IPS DF 6.9 (cell line): Measurements from ENCODE around the gene IGFALS.

ENCODE experiments used
- DNase-seq: peaks from one replicate; pipeline ENCODE4 v3.0.0-alpha.2; 2013; ENCODE audit warnings: low read depth, low spot score
- H3K27ac ChIP-seq: one replicate; pipeline ENCODE4 v1.5.1; 2013; ENCODE audit warnings: low read length, control low read depth
- H3K27me3 ChIP-seq: 2 replicates; pipeline ENCODE4 v1.6.1; 2013; ENCODE audit warnings: mild to moderate bottlenecking, low read length; ENCODE audit not compliant: control insufficient read depth, insufficient read depth
- H3K36me3 ChIP-seq: 2 replicates; pipeline ENCODE4 v1.6.1; 2013; ENCODE audit warnings: low read length; ENCODE audit not compliant: control insufficient read depth, insufficient read depth
- H3K4me1 ChIP-seq: 2 replicates; pipeline ENCODE4 v1.6.1; 2013; ENCODE audit warnings: low read length; ENCODE audit not compliant: control insufficient read depth, insufficient read depth
- H3K4me3 ChIP-seq: 2 replicates; pipeline ENCODE4 v1.5.1; 2013; ENCODE audit warnings: mild to moderate bottlenecking, low read length
- H3K9me3 ChIP-seq: 2 replicates; pipeline ENCODE4 v1.6.1; 2013; ENCODE audit warnings: low read length, inconsistent platforms; ENCODE audit not compliant: control insufficient read depth, insufficient read depth
- WGBS: extraction: QIAGEN DNeasy Blood & Tissue Kit; methylation state at CpG from one replicate; pipeline ENCODE4 v1.1.7; 2013; ENCODE audit warnings: mixed read lengths, missing lambda C conversion rate; ENCODE audit not compliant: insufficient read length, insufficient coverage; 5-methylcytosine and 5-hydroxymethylcytosine counted together

The IGFALS gene

DNA sequence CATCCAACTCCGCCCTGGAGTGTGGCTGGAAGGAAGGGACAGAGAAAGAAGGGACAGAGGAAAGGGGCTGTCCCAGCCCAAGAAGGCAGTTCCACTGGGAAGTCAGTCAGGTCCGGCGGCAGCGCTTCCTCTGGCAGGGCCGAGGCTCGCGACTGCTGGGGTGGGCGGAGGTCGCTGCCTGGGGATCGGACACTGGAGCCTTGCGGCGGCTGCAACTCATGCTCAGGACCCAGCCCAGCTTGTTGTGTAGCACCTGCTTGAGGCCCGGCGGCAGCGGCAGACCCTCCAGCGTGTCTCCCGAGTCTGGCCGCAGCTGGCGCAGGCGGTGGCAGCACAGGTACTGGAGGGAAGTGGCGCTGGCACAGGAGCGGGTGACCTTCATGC is 16.5 kb downstream of the IGFALS start:
- H3K27ac ChIP-seq, result no peak overlapping the region
- H3K9me3 ChIP-seq, result no peaks in the 10 kb centered on the region
- no peak for DNase-seq
- H3K27me3 ChIP-seq, result no peaks in the 10 kb centered on the region
- peaks cover 2% of the 10 kb centered on the region; the same call in 1 of the 2 replicates for H3K4me1 ChIP-seq
- no CpG with 5 or more reads among the region's 22 CpGs for WGBS
- H3K36me3 ChIP-seq, result peaks cover 27% of the 10 kb centered on the region
- no peak overlapping the region for H3K4me3 ChIP-seq

DNA sequence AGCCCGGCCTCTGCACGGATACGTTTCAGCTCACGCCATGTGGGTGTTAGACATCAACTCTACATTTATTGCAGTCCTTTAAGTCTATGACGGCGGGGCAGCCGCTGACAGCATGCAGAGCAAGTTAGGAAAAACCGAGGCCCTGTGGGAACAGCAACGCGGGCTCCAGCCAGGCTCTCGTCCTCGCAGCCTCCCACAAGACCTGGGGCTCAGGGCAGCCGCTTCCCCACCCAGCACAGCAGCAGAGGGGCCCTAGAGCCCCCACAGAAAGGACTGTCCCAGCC is 16.9 kb downstream of the IGFALS start:
- no CpG with 5 or more reads among the region's 13 CpGs for WGBS
- no peak for DNase-seq
- Histone ChIP-seq H3K4me1 (peaks cover 2% of the 10 kb centered on the region; the same call in 1 of the 2 replicates), H3K9me3 (no peaks in the 10 kb centered on the region), H3K36me3 (peaks cover 27% of the 10 kb centered on the region), H3K27me3 (no peaks in the 10 kb centered on the region), H3K27ac (no peak overlapping the region), H3K4me3 (no peak overlapping the region)

DNA sequence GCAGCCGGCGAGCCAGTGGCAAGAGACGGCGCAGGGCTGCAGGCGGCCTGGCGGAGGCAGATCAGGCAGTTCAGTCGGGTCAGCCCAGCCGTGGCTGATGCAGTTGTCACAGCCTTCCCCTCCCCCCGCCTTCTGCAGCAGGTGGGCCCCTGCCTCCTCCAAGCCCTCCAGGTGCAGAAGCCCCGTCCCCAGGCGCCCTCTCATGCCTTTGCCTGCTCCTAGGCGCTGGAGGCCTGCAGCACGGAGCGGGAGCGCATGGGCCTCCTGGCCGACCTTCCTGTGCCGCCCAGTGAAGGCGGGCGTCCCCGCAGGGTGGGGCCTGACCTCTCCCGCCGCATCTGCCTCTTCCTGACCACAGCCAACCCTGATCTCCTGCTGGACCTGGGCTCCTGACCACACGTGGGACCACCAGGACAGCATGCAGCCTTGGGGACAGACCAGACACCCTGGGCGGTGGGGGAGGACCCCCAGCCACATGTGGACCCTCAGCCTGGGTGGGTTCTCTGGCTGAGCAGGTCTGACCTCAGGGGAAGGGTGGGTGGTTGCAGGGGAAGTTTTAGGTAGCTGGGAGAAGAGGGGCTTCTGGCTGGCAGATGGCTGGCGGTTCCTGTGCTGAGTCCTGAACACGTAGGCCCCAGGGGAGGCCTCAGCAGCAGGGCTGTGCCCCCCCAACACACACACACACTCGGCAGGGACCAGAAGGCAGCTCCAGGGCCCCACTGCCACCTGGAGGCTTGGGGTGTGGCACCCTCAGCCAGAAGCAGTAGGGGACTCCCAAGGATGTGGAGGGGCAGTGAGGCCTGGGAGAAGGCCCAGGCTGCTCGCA is 17.4 kb downstream of the IGFALS start:
- H3K9me3 ChIP-seq, result no peaks in the 10 kb centered on the region
- WGBS, result no CpG with 5 or more reads among the region's 28 CpGs
- H3K36me3 ChIP-seq, result peaks cover 27% of the 10 kb centered on the region
- no peak overlapping the region for H3K4me3 ChIP-seq
- H3K4me1 ChIP-seq, result peaks cover 2% of the 10 kb centered on the region; the same call in 1 of the 2 replicates
- H3K27me3 ChIP-seq, result no peaks in the 10 kb centered on the region
- DNase-seq, result no peak
- H3K27ac ChIP-seq, result no peak overlapping the region

DNA sequence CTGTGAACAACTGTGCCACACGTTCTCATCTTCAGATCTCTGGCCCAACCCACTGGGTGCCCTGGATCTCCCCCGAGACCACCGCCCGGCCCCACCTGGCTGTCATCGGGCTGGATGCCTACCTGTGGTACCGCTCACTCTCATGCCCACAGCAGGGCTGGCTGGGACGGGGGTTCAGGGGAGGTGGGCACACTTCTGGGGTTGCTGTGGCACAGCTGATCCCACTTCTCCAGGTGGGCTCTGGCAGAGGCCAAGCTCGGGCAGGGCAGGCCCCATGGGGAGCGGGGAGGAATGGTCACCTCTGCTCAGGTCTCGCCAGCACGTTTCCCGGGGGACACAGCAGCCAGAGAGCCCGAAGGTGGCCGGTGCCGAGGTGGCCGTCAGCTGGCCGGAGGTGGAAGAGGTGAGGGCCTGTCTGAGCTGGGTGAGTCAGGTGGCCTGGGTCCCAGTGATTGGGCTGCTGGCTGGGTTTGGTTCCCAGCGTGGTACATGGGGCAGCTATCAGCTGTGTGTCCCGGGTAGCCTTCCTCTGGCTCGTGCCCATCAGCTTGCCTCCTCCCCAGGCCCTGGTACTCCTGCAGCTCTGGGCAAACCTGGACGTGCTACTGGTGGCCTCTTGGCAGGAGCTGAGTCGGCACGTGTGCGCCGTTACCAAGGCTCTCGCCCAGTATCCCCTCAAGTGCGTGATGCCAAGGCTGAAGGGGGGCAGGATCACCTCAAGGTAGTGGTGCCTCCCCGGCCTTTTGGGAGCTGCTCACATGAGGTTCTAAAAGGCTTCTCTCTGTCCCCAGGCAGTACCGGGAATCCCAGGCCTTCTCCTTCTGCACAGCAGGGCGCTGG is 18.3 kb downstream of the IGFALS start:
- H3K4me3 ChIP-seq, result no peak overlapping the region
- H3K27me3 ChIP-seq, result no peaks in the 10 kb centered on the region
- no CpG with 5 or more reads among the region's 30 CpGs for WGBS
- peaks cover 2% of the 10 kb centered on the region; the same call in 1 of the 2 replicates for H3K4me1 ChIP-seq
- H3K9me3 ChIP-seq, result no peaks in the 10 kb centered on the region
- no peak overlapping the region for H3K27ac ChIP-seq
- H3K36me3 ChIP-seq, result peaks cover 27% of the 10 kb centered on the region
- DNase-seq, result no peak

DNA sequence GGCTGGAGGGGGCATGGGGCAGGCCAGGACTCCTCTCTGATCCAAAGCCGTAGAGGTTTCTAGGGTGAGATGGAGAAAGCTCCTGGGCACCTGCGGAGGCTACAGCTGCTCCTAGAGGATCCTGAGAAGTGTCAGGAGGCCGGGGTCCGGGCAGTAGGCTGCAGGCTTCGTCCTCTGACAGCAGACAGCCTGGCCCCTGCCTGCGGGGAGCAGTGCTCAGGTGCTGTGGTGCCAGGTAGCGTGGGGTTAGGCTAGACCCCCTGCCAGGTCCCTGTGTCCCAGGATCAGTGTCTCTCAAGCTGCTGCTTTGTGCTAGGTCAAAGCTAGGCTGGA is 19.1 kb downstream of the IGFALS start:
- no CpG with 5 or more reads among the region's 7 CpGs for WGBS
- Histone ChIP-seq H3K36me3 (peaks cover 22% of the 10 kb centered on the region), H3K9me3 (no peaks in the 10 kb centered on the region), H3K27me3 (no peaks in the 10 kb centered on the region), H3K4me1 (peaks cover 2% of the 10 kb centered on the region), H3K27ac (no peak overlapping the region), H3K4me3 (no peak overlapping the region)
- DNase-seq, result no peak

DNA sequence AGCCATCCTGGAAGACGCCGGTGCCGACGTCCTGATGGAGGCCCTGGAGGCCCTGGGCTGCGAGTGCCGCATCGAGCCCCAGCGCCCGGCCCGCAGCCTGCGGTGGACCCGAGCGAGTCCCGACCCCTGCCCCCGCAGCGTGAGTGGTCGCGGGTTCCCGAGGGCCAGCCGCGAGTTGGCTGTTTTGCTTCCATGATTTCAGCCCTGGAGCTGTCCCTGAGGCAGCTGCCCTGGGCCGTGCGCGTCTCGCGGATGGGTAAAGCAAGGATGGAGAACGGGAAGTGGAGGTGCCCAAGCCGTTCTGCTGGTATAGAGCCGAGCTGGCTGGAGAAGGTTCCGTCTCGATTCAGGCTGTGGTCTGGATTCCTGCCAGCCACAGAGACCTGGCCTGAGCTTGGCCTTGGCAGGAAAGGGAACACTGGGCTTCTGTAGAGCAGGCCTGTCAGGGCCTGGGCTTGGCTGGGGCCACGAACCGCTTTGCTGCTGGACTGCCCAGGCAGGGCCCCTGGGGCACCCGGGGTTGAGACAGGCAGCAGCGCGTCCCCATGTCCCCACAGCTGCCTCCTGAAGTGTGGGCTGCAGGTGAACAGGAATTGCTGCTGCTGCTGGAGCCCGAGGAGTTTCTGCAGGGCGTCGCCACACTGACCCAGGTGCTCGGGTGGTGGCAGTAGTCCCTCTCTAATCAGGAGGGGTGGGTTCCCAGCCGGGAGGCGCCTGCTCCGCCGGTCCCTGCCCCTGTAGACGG is 19.6 kb downstream of the IGFALS start:
- no peaks in the 10 kb centered on the region for H3K27me3 ChIP-seq
- WGBS, result no CpG with 5 or more reads among the region's 45 CpGs
- peak overlapping the region; percentile 71 for H3K4me3 ChIP-seq
- no peak for DNase-seq
- peaks cover 26% of the 10 kb centered on the region for H3K36me3 ChIP-seq
- no peak overlapping the region for H3K27ac ChIP-seq
- H3K9me3 ChIP-seq, result no peaks in the 10 kb centered on the region
- peaks cover 2% of the 10 kb centered on the region for H3K4me1 ChIP-seq

DNA sequence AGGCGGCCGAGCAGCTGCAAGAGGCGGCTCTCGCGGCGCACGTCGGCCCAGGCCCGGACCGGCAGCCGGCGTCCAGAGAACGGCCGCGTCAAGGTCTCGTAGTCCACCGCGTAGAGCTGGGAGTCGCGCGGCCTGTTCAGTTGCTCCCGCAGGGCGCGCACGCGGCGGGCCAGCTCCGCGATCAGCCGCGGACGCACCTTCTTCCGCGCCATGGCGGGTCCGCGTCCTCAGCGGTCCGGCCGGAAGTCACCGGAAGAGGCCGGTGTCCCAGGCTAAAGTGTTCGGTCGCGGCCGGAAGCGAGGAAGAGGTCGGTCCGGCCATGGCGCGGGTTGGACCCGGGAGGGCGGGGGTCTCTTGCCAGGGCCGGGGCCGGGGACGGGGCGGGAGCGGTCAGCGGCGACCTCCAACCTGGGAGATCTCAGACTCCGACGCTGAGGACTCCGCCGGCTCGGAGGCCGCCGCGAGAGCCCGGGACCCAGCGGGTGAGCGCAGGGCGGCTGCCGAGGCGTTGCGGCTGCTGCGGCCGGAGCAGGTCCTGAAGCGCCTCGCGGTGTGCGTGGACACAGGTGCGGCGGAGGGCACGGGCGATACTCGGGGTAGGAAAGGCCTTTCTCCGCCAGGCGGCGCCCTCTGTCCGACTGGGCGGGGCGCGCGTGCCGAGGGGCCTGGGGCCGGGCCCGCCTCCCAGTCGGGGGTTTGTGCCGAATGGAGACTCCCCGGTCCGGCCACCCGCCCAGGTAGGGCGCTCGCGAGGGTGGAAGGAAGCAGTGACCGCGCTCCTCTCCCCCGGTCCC is 20.4 kb downstream of the IGFALS start, which contains the start of gene MRPS34:
MRPS34 (minus strand) TSS at position 227 of the 795 bp plus-strand sequence; CDS start at position 212, 15 bp downstream.
- Histone ChIP-seq H3K27ac (no peak within 1 kb of the TSS), H3K36me3 (peaks cover 29% of the 10 kb centered on the region), H3K9me3 (no peaks in the 10 kb centered on the region), H3K4me3 (peak within 1 kb of the TSS; percentile 71), H3K27me3 (no peaks in the 10 kb centered on the region), H3K4me1 (peaks cover 2% of the 10 kb centered on the region)
- no peak for DNase-seq
- WGBS, result no CpG with 5 or more reads among the region's 108 CpGs

DNA sequence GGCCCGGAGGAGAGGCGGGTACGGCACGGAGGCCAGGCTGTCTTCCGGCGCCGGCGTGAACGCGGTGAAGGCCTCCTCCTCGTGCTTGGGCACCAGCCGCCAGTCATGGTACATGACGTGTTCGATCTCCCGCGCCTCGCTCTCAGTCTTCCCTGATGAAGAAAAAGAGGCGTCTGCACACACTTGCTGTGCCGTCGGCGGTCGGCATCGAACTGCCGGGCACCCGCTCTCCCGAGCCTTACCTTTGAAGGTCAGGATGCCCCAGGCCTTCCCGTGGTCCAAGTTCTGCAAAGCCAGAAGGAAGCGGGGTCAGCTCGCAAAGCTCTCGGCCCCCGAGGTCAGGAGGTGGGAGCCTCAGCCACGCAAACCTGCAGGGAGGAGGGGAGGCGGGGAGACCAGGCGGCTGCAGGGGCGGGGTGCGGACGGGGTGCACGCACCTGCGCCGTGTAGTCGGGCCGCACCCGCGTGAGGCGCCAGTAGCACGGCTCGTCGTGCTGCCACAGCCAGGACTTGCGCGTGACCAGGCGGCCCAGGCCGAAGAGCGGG is 21.1 kb downstream of the IGFALS start, which contains the start of gene EME2:
EME2 (plus strand) TSS at position 449 of the 546 bp plus-strand sequence. CDS start 418 bp downstream, outside the sequence.
- peak within 1 kb of the TSS; percentile 71 for H3K4me3 ChIP-seq
- peaks cover 2% of the 10 kb centered on the region for H3K4me1 ChIP-seq
- H3K27ac ChIP-seq, result no peak within 1 kb of the TSS
- DNase-seq, result no peak
- no CpG with 5 or more reads among the region's 53 CpGs for WGBS
- H3K36me3 ChIP-seq, result peaks cover 29% of the 10 kb centered on the region
- H3K9me3 ChIP-seq, result no peaks in the 10 kb centered on the region
- no peaks in the 10 kb centered on the region for H3K27me3 ChIP-seq

DNA sequence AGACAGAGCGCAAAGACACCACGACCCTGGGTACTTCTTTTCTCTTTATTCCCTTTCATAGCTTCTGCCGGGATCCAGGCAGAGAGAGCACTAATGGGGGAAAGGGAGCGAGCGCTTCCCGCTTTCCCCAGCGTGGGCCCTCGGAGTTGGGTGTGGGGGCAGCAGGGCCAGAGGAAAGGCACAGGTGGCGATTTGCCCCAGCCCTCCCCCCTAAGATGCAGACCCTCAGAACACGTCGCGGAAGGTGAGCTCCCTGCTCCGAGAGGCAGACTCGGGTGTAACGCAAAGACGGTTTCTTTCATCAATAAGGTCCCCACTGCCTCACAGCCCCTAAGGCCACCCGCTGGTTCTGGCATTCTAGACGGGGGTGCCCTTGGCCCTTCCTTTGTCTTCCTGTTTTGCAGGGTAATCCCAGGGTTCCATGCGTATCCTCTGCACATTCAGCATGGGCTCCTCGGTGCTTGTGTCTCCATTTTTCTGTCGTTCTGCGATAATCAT is 21.6 kb downstream of the IGFALS start:
- no peaks in the 10 kb centered on the region for H3K9me3 ChIP-seq
- H3K27me3 ChIP-seq, result no peaks in the 10 kb centered on the region
- H3K27ac ChIP-seq, result no peak overlapping the region
- H3K4me1 ChIP-seq, result peaks cover 2% of the 10 kb centered on the region
- H3K36me3 ChIP-seq, result peaks cover 26% of the 10 kb centered on the region
- WGBS, result no CpG with 5 or more reads among the region's 22 CpGs
- H3K4me3 ChIP-seq, result peak overlapping the region; percentile 71
- DNase-seq, result no peak
